Mesendoderm (in vitro differentiated cells): ENCODE results near the gene GRB2.
"Not testable (repeated sequence)": the region's sequence is repeated elsewhere in the genome, so short reads cannot be mapped to it uniquely, and the experiment has no call there.

ENCODE experiments used
- DNase-seq: peaks from one replicate; pipeline ENCODE4 v3.0.0; 2013
- H2AK5ac ChIP-seq: 2 replicates; pipeline ENCODE4 v1.6.1; 2013; ENCODE audit warnings: low read length, inconsistent platforms
- H2BK120ac ChIP-seq: 2 replicates; pipeline ENCODE4 v1.6.1; 2013; ENCODE audit warnings: low read depth, mild to moderate bottlenecking, low read length, moderate library complexity, mixed read lengths
- H2BK15ac ChIP-seq: replicated peaks from 2 replicates; pipeline ENCODE4 v1.6.1; 2013; ENCODE audit warnings: low read depth, mild to moderate bottlenecking, moderate library complexity
- H2BK5ac ChIP-seq: 2 replicates; pipeline ENCODE4 v1.6.1; 2013; ENCODE audit warnings: low read length, inconsistent platforms
- H3K18ac ChIP-seq: 2 replicates; pipeline ENCODE4 v1.6.1; 2013; ENCODE audit warnings: mild to moderate bottlenecking, low read length, mixed read lengths
- H3K23ac ChIP-seq: one replicate; pipeline ENCODE4 v1.6.1; 2013; ENCODE audit warnings: low read length
- H3K27ac ChIP-seq: 2 replicates; pipeline ENCODE4 v1.5.1; 2013; ENCODE audit warnings: low read depth, mild to moderate bottlenecking, inconsistent platforms, low read length, moderate library complexity
- H3K27me3 ChIP-seq: 2 replicates; pipeline ENCODE4 v1.6.1; 2013; ENCODE audit warnings: low read length, control low read depth, mild to moderate bottlenecking, inconsistent platforms; ENCODE audit not compliant: insufficient read depth, poor library complexity
- H3K36me3 ChIP-seq: 2 replicates; pipeline ENCODE4 v1.6.1; 2013; ENCODE audit warnings: low read length, inconsistent platforms; ENCODE audit not compliant: control insufficient read depth, insufficient read depth
- H3K4ac ChIP-seq: one replicate; pipeline ENCODE4 v1.6.1; 2013; ENCODE audit warnings: low read depth, mild to moderate bottlenecking, low read length, moderate library complexity
- H3K4me1 ChIP-seq: 2 replicates; pipeline ENCODE4 v1.6.1; 2013; ENCODE audit warnings: low read depth, low read length, inconsistent platforms; ENCODE audit not compliant: control insufficient read depth
- H3K4me2 ChIP-seq: 2 replicates; pipeline ENCODE4 v1.6.1; 2013; ENCODE audit warnings: low read length
- H3K4me3 ChIP-seq: 2 replicates; pipeline ENCODE4 v1.5.1; 2013; ENCODE audit warnings: mild to moderate bottlenecking, low read length
- H3K56ac ChIP-seq: one replicate; pipeline ENCODE4 v1.6.1; 2013; ENCODE audit warnings: low read length
- H3K79me1 ChIP-seq: 2 replicates; pipeline ENCODE4 v1.6.1; 2013; ENCODE audit warnings: low read length, inconsistent platforms
- H3K79me2 ChIP-seq: 2 replicates; pipeline ENCODE4 v1.6.1; 2013; ENCODE audit warnings: mild to moderate bottlenecking, low read length; ENCODE audit not compliant: control insufficient read depth, insufficient read depth
- H3K9ac ChIP-seq: 2 replicates; pipeline ENCODE4 v1.6.1; 2013; ENCODE audit warnings: low read length, inconsistent platforms
- H4K5ac ChIP-seq: one replicate; pipeline ENCODE4 v1.6.1; 2013; ENCODE audit warnings: low read length
- H4K8ac ChIP-seq: one replicate; pipeline ENCODE4 v1.6.1; 2013; ENCODE audit warnings: low read depth, mild to moderate bottlenecking, control low read depth, low read length, moderate library complexity
- WGBS: extraction: QIAGEN DNeasy Blood & Tissue Kit; methylation state at CpG from one replicate; pipeline ENCODE4 v1.1.7; 2013; ENCODE audit warnings: low lambda C conversion rate, missing lambda C conversion rate; ENCODE audit not compliant: insufficient coverage; ENCODE audit errors: extremely low coverage; 5-methylcytosine and 5-hydroxymethylcytosine counted together

Gene GRB2

GRCh38 chr17:75445896-75446295 lies 40.4 kb upstream of the GRB2 start:
- not testable (repeated sequence) for H3K9ac ChIP-seq, H2BK120ac ChIP-seq, H4K8ac ChIP-seq, H3K27me3 ChIP-seq, H2BK5ac ChIP-seq, H3K18ac ChIP-seq, H3K79me1 ChIP-seq, H4K5ac ChIP-seq, H3K4ac ChIP-seq, H3K56ac ChIP-seq, H3K4me2 ChIP-seq, H3K27ac ChIP-seq, H3K4me1 ChIP-seq, H2BK15ac ChIP-seq, DNase-seq, H3K79me2 ChIP-seq, H3K36me3 ChIP-seq, H3K4me3 ChIP-seq, H3K23ac ChIP-seq, H2AK5ac ChIP-seq
- whole genome bisulfite sequencing, result no CpG with 5 or more reads among the region's 6 CpGs

- Histone ChIP-seq H4K5ac (no peak overlapping the region), H3K79me1 (no peaks in the 10 kb centered on the region), H2BK120ac (no peak overlapping the region), H3K4ac (no peak overlapping the region), H3K18ac (no peak overlapping the region), H3K23ac (no peak overlapping the region), H2BK5ac (no peak overlapping the region), H3K27me3 (no peaks in the 10 kb centered on the region), H3K9ac (no peak overlapping the region), H3K36me3 (no peaks in the 10 kb centered on the region), H3K4me1 (no peaks in the 10 kb centered on the region), H3K79me2 (no peaks in the 10 kb centered on the region), H4K8ac (no peak overlapping the region), H3K4me3 (no peak overlapping the region), H3K4me2 (no peak overlapping the region), H2AK5ac (no peak overlapping the region), H2BK15ac (no peak overlapping the region), H3K56ac (no peak overlapping the region), H3K27ac (no peak overlapping the region)
- WGBS, result no CpG with 5 or more reads among the region's 3 CpGs
- DNase-seq, result no peak
These were observed 39.8 kb upstream of the GRB2 start for GRCh38 chr17:75445296-75445695.

- H4K5ac ChIP-seq, result no peak overlapping the region
- no peak overlapping the region for H2BK120ac ChIP-seq
- no peaks in the 10 kb centered on the region for H3K27me3 ChIP-seq
- no peak for DNase-seq
- H3K36me3 ChIP-seq, result no peaks in the 10 kb centered on the region
- no peak overlapping the region for H3K4me2 ChIP-seq
- H3K27ac ChIP-seq, result no peak overlapping the region
- no peak overlapping the region for H2AK5ac ChIP-seq
- no CpG with 5 or more reads among the region's 4 CpGs for WGBS
- H3K23ac ChIP-seq, result no peak overlapping the region
- H4K8ac ChIP-seq, result no peak overlapping the region
- H3K4ac ChIP-seq, result no peak overlapping the region
- H2BK5ac ChIP-seq, result no peak overlapping the region
- no peak overlapping the region for H2BK15ac ChIP-seq
- H3K18ac ChIP-seq, result no peak overlapping the region
- no peak overlapping the region for H3K4me3 ChIP-seq
- H3K79me1 ChIP-seq, result no peaks in the 10 kb centered on the region
- no peaks in the 10 kb centered on the region for H3K4me1 ChIP-seq
- no peak overlapping the region for H3K9ac ChIP-seq
- H3K79me2 ChIP-seq, result no peaks in the 10 kb centered on the region
- H3K56ac ChIP-seq, result no peak overlapping the region
These were observed 37.0 kb upstream of the GRB2 start for GRCh38 chr17:75442168-75443103.

- Histone ChIP-seq H3K27me3 (no peaks in the 10 kb centered on the region), H2AK5ac (no peak overlapping the region), H2BK5ac (no peak overlapping the region), H3K79me1 (no peaks in the 10 kb centered on the region), H3K79me2 (no peaks in the 10 kb centered on the region), H3K27ac (no peak overlapping the region), H3K56ac (no peak overlapping the region), H3K36me3 (no peaks in the 10 kb centered on the region), H4K8ac (no peak overlapping the region), H3K23ac (no peak overlapping the region), H3K9ac (no peak overlapping the region), H3K4ac (no peak overlapping the region), H3K4me1 (no peaks in the 10 kb centered on the region), H3K4me3 (no peak overlapping the region), H4K5ac (no peak overlapping the region), H3K4me2 (no peak overlapping the region), H2BK120ac (no peak overlapping the region), H2BK15ac (no peak overlapping the region), H3K18ac (no peak overlapping the region)
- no peak for DNase-seq
- WGBS, result no CpG with 5 or more reads among the region's 10 CpGs
These were observed 35.4 kb upstream of the GRB2 start for GRCh38 chr17:75440738-75441448.

DNA sequence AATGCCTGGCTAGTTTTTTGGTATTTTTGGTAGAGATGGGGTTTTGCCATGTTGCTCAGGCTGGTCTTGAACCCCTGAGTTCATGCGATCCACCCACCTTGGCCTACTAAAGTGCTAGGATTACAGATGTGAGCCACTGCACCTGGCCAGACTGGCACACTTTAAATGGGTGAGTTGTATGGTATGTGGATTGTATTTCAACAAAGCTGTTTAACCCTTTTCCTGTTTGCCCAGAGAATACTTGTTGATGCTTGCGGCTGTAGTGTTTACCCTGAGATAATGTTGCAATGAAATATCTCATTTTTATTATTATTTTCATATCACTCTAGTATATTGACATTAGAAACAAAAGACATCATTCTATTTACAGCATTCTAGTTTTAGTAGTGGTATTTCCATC lies 33.8 kb upstream of the GRB2 start:
- Histone ChIP-seq H3K79me2 (no peaks in the 10 kb centered on the region), H3K18ac (no peak overlapping the region), H3K9ac (no peak overlapping the region), H2BK15ac (no peak overlapping the region), H3K27me3 (no peaks in the 10 kb centered on the region), H3K4me2 (no peak overlapping the region), H2BK5ac (no peak overlapping the region), H4K5ac (no peak overlapping the region), H3K4me1 (no peaks in the 10 kb centered on the region), H3K27ac (no peak overlapping the region), H3K36me3 (no peaks in the 10 kb centered on the region), H4K8ac (no peak overlapping the region), H3K4ac (no peak overlapping the region), H3K79me1 (no peaks in the 10 kb centered on the region), H2BK120ac (no peak overlapping the region), H3K56ac (no peak overlapping the region), H3K4me3 (no peak overlapping the region), H2AK5ac (no peak overlapping the region), H3K23ac (no peak overlapping the region)
- no CpG with 5 or more reads among the region's 2 CpGs for WGBS
- DNase-seq, result no peak
